IMR-90 (cell line): ENCODE data around the gene MAP2K5. TPM values are rescaled to one million over a fixed set of nuclear protein-coding genes. Genes with fewer than 3 reads are reported as not detected.

Experiments used
- ATAC-seq: fragments of 200-7000 bp; cut with Tn5 transposase; 2 replicates; pipeline ENCODE4 v1.9.1; 2020; ENCODE audit warnings: low read depth, mild to moderate bottlenecking, moderate library complexity
- BruUV-seq: library from RNA; stranded (reverse); fragments of 400-500 nt; replicated peaks from 2 replicates; lab custom pipeline; 2021; lab: Mats Ljungman, UMichigan
- CTCF ChIA-PET: fragments of 300-600 bp; formaldehyde crosslinking; extraction: SDS; loops from one replicate; lab custom pipeline; 2021; ENCODE audit warnings: antibody characterized with exemption; lab: Yijun Ruan, JAX
- POLR2A ChIA-PET: fragments of 300-600 bp; sonication (Branson Sonifier 250); formaldehyde crosslinking; loops from one replicate; lab custom pipeline; 2022; ENCODE audit warnings: antibody characterized with exemption; ENCODE audit not compliant: unreplicated experiment; lab: Charles Lee
- DNase-seq: peaks from one replicate; pipeline ENCODE4 v3.0.0; 2013
- H2AFZ ChIP-seq: replicated peaks from 2 replicates; pipeline ENCODE3; 2013; ENCODE audit warnings: low read length, mild to moderate bottlenecking; ENCODE audit not compliant: poor library complexity
- H2AK5ac ChIP-seq: 2 replicates; pipeline ENCODE4 v1.6.1; 2013; ENCODE audit warnings: low read depth, low read length, inconsistent platforms
- H2AK9ac ChIP-seq: replicated peaks from 2 replicates; pipeline ENCODE3; 2013; ENCODE audit warnings: mild to moderate bottlenecking, low read depth, low read length, moderate library complexity; ENCODE audit not compliant: poor library complexity
- H2BK120ac ChIP-seq: 2 replicates; pipeline ENCODE4 v1.6.1; 2013; ENCODE audit warnings: low read depth, low read length, inconsistent platforms
- H2BK15ac ChIP-seq: 3 replicates; pipeline ENCODE4 v1.6.1; 2013; ENCODE audit warnings: low read depth, low read length, inconsistent platforms
- H2BK20ac ChIP-seq: 2 replicates; pipeline ENCODE4 v1.6.1; 2013; ENCODE audit warnings: low read depth, mild to moderate bottlenecking, inconsistent platforms, low read length, moderate library complexity
- H2BK5ac ChIP-seq: 2 replicates; pipeline ENCODE4 v1.6.1; 2013; ENCODE audit warnings: mild to moderate bottlenecking, low read depth, low read length, inconsistent platforms; ENCODE audit not compliant: poor library complexity, severe bottlenecking
- H3K14ac ChIP-seq: replicated peaks from 2 replicates; pipeline ENCODE4 v1.6.1; 2013; ENCODE audit warnings: low read depth, low read length, inconsistent platforms
- H3K18ac ChIP-seq: 2 replicates; pipeline ENCODE4 v1.6.1; 2013; ENCODE audit warnings: low read depth, low read length, control low read depth
- H3K23ac ChIP-seq: 2 replicates; pipeline ENCODE4 v1.6.1; 2013; ENCODE audit warnings: low read depth, low read length, inconsistent platforms
- H3K27ac ChIP-seq: 2 replicates; pipeline ENCODE4 v1.5.1; 2013; ENCODE audit warnings: mild to moderate bottlenecking, control low read depth, low read length; ENCODE audit not compliant: insufficient read depth
- H3K27me3 ChIP-seq: 2 replicates; pipeline ENCODE4 v1.6.1; 2013; ENCODE audit warnings: low read length; ENCODE audit not compliant: control insufficient read depth, insufficient read depth
- H3K36me3 ChIP-seq: 2 replicates; pipeline ENCODE4 v1.6.1; 2013; ENCODE audit warnings: low read length, mixed read lengths; ENCODE audit not compliant: control insufficient read depth, insufficient read depth
- H3K4ac ChIP-seq: 2 replicates; pipeline ENCODE4 v1.6.1; 2013; ENCODE audit warnings: low read depth, low read length, inconsistent platforms
- H3K4me1 ChIP-seq: 2 replicates; pipeline ENCODE4 v1.6.1; 2013; ENCODE audit warnings: low read length, mixed read lengths; ENCODE audit not compliant: control insufficient read depth, insufficient read depth
- H3K4me2 ChIP-seq: 2 replicates; pipeline ENCODE4 v1.6.1; 2013; ENCODE audit warnings: low read depth, mild to moderate bottlenecking, control low read depth, low read length, moderate library complexity
- H3K4me3 ChIP-seq: 2 replicates; pipeline ENCODE4 v1.5.1; 2013; ENCODE audit warnings: low read depth, mild to moderate bottlenecking, control low read depth, low read length, moderate library complexity; ENCODE audit not compliant: insufficient read depth
- H3K56ac ChIP-seq: 2 replicates; pipeline ENCODE4 v1.6.1; 2013; ENCODE audit warnings: low read length, inconsistent platforms; ENCODE audit not compliant: insufficient read depth; ENCODE audit errors: extremely low read depth
- H3K79me1 ChIP-seq, 2 experiments: 2 replicates each; pipeline ENCODE4 v1.6.1; 2013; ENCODE audit warnings: low read length in 2 of 2, inconsistent platforms in 1 of 2, low read depth in 1 of 2
- H3K9ac ChIP-seq: 2 replicates; pipeline ENCODE4 v1.6.1; 2013; ENCODE audit warnings: low read depth, low read length, control low read depth
- H3K9me1 ChIP-seq: 2 replicates; pipeline ENCODE4 v1.6.1; 2013; ENCODE audit warnings: low read length, inconsistent platforms; ENCODE audit not compliant: insufficient read depth
- H3K9me3 ChIP-seq: 2 replicates; pipeline ENCODE4 v1.6.1; 2013; ENCODE audit warnings: low read length; ENCODE audit not compliant: control insufficient read depth, insufficient read depth
- H4K20me1 ChIP-seq: 2 replicates; pipeline ENCODE4 v1.6.1; 2013; ENCODE audit warnings: low read length, inconsistent platforms; ENCODE audit not compliant: insufficient read depth
- H4K5ac ChIP-seq: 2 replicates; pipeline ENCODE4 v1.6.1; 2013; ENCODE audit warnings: mild to moderate bottlenecking, low read depth, low read length, control low read depth
- H4K8ac ChIP-seq, 2 experiments: 2 replicates each; pipeline ENCODE4 v1.6.1; 2013; ENCODE audit warnings: low read depth in 2 of 2, low read length in 2 of 2, control low read depth in 1 of 2, inconsistent platforms in 1 of 2
- H4K91ac ChIP-seq: 2 replicates; pipeline ENCODE4 v1.6.1; 2013; ENCODE audit warnings: low read depth, low read length, inconsistent platforms; ENCODE audit not compliant: insufficient read depth
- CEBPB ChIP-seq: IDR thresholded peaks from 2 replicates; pipeline ENCODE4 v1.6.1; 2012; ENCODE audit warnings: low read depth, low read length, improper control_type of control experiment
- NFE2L2 ChIP-seq: fragments of 150-350 bp; IDR thresholded peaks from 2 replicates; pipeline ENCODE4 v1.6.1; 2016; ENCODE audit warnings: low read depth, mild to moderate bottlenecking, low read length
- dilution Hi-C: fragments of 300-500 bp; cut with HindIII; formaldehyde crosslinking; loops from one replicate; pipeline ENCODE4 v1.14.3; 2018; ENCODE audit warnings: low sequenced_read_pairs; ENCODE audit not compliant: unreplicated experiment
- in situ Hi-C: fragments of 300-500 bp; cut with MboI; formaldehyde crosslinking; loops from 3 replicates; pipeline ENCODE4 v1.14.3; 2019; ENCODE audit warnings: low sequenced_read_pairs, inconsistent platforms, mixed read lengths
- intact Hi-C: fragments of 100-400 bp; cut with micrococcal nuclease; formaldehyde crosslinking; loops from 2 replicates; pipeline ENCODE4 v1.10.0; 2022
- polyA plus RNA-seq, 3 experiments: library from polyadenylated mRNA; depleted of rRNA; stranded (reverse); fragments of >200 nt; gene quantifications; 2 replicates each; pipeline ENCODE4 v1.2.3, GENCODE V29; 2012; ENCODE audit warnings: low replicate concordance in 1 of 3
- total RNA-seq: library from RNA; depleted of rRNA; stranded (reverse); fragments of >200 nt; gene quantifications from 2 replicates; pipeline ENCODE4 v1.2.3, GENCODE V29; 2012

Gene MAP2K5
- total and polyA plus RNA-seq, 2 of the 4 experiments (the other 2 are of a cell fraction), result 1.6 to 6.1 TPM

- POLR2A ChIA-PET, result no interaction called here
- no peak for ATAC-seq
- no peaks in the 10 kb centered on the region for H3K27me3 ChIP-seq
- no peak overlapping the region for H4K91ac ChIP-seq
- H2BK5ac ChIP-seq, result no peak overlapping the region
- dilution Hi-C loops (no loop called here), in situ Hi-C loops (no loop called here), intact Hi-C loops (no loop called here)
- H4K8ac ChIP-seq, result no peak overlapping the region
- H3K4me1 ChIP-seq, result peaks cover 5% of the 10 kb centered on the region
- H3K9me1 ChIP-seq, result peaks cover 9% of the 10 kb centered on the region; the same call in 1 of the 2 replicates
- H3K23ac ChIP-seq, result no peak overlapping the region
- no peak overlapping the region for H2BK15ac ChIP-seq
- H2AK9ac ChIP-seq, result no peak overlapping the region
- no peak overlapping the region for H2AFZ ChIP-seq
- H3K79me1 ChIP-seq, result no peaks in the 10 kb centered on the region
- no peak overlapping the region for H3K56ac ChIP-seq
- H2BK120ac ChIP-seq, result no peak overlapping the region
- no peak overlapping the region for H3K27ac ChIP-seq
- no peak overlapping the region for H2AK5ac ChIP-seq
- TF ChIP-seq NFE2L2 (no peak), CEBPB (no peak)
- peaks cover 13% of the 10 kb centered on the region for H3K36me3 ChIP-seq
- no peak overlapping the region for H3K4ac ChIP-seq
- no peaks in the 10 kb centered on the region; the same call in 1 of the 2 replicates for H4K20me1 ChIP-seq
- no peak overlapping the region for H3K4me2 ChIP-seq
- DNase-seq, result no peak
- H3K14ac ChIP-seq, result no peak overlapping the region
- no TSS peak for BruUV-seq
- no peaks in the 10 kb centered on the region for H3K9me3 ChIP-seq
- H2BK20ac ChIP-seq, result no peak overlapping the region
- no peak overlapping the region for H3K9ac ChIP-seq
- no peak overlapping the region for H3K4me3 ChIP-seq
- H4K5ac ChIP-seq, result no peak overlapping the region
- H3K18ac ChIP-seq, result no peak overlapping the region
- CTCF ChIA-PET, result no interaction called here
Measured at GRCh38 chr15:67594770-67595169, 52.3 kb downstream of the MAP2K5 start.
